GM23338 (cell line): ENCODE results near the gene TGM2. TPM values are rescaled to one million over a fixed set of nuclear protein-coding genes. Genes with fewer than 3 reads are reported as not detected.

ENCODE experiments used
- ATAC-seq: fragments of 200-7000 bp; cut with Tn5 transposase; 3 replicates; pipeline ENCODE4 v1.9.1; 2020
- DNase-seq: peaks from one replicate; pipeline ENCODE4 v3.0.0-alpha.2; 2015; ENCODE audit warnings: low spot score
- H2AFZ ChIP-seq: fragments of 200-600 bp; sonication (generic); 2 replicates; pipeline ENCODE4 v1.8.0; 2016; ENCODE audit warnings: antibody characterized with exemption, mild to moderate bottlenecking, moderate library complexity
- H3F3A ChIP-seq: fragments of 200-600 bp; sonication (generic); replicated peaks from 2 replicates; pipeline ENCODE4 v1.8.0; 2017; ENCODE audit warnings: antibody characterized with exemption, mixed run types, low read depth
- H3K27ac ChIP-seq: fragments of 200-600 bp; sonication (generic); 2 replicates; pipeline ENCODE4 v1.6.1; 2016; ENCODE audit warnings: low read depth
- H3K27me3 ChIP-seq: fragments of 200-600 bp; sonication (generic); 2 replicates; pipeline ENCODE4 v1.8.0; 2016; ENCODE audit warnings: mild to moderate bottlenecking, mixed run types, moderate library complexity; ENCODE audit not compliant: insufficient read depth
- H3K36me3 ChIP-seq: fragments of 200-600 bp; sonication (generic); 2 replicates; pipeline ENCODE4 v1.8.0; 2016; ENCODE audit warnings: mild to moderate bottlenecking; ENCODE audit not compliant: insufficient read depth
- H3K4me1 ChIP-seq: fragments of 200-600 bp; sonication (generic); 2 replicates; pipeline ENCODE4 v1.8.0; 2016; ENCODE audit warnings: mild to moderate bottlenecking, moderate library complexity; ENCODE audit not compliant: insufficient read depth
- H3K4me2 ChIP-seq: fragments of 200-600 bp; sonication (generic); 2 replicates; pipeline ENCODE4 v1.7.1; 2017; ENCODE audit warnings: mixed run types
- H3K4me3 ChIP-seq: fragments of 200-600 bp; sonication (generic); 2 replicates; pipeline ENCODE4 v1.6.1; 2016; ENCODE audit warnings: mixed run types
- H3K79me2 ChIP-seq: fragments of 200-600 bp; sonication (generic); replicated peaks from 2 replicates; pipeline ENCODE4 v1.8.0; 2017; ENCODE audit warnings: mild to moderate bottlenecking; ENCODE audit not compliant: insufficient read depth
- H3K9me2 ChIP-seq: fragments of 200-600 bp; sonication (generic); 2 replicates; pipeline ENCODE4 v1.8.0; 2017; ENCODE audit not compliant: insufficient read depth
- H4K20me1 ChIP-seq: fragments of 200-600 bp; sonication (generic); replicated peaks from 2 replicates; pipeline ENCODE4 v1.8.0; 2017; ENCODE audit warnings: mild to moderate bottlenecking; ENCODE audit not compliant: insufficient read depth
- H3K27ac Mint-ChIP-seq: 2 replicates; pipeline ENCODE4 v1.8.0; 2020; ENCODE audit warnings: inconsistent platforms, mild to moderate bottlenecking, moderate library complexity, mixed read lengths
- H3K27me3 Mint-ChIP-seq: 3 replicates; pipeline ENCODE4 v1.8.0; 2022; ENCODE audit warnings: low read depth, mild to moderate bottlenecking, moderate library complexity, mixed read lengths, inconsistent platforms; ENCODE audit not compliant: insufficient read depth, poor library complexity
- H3K36me3 Mint-ChIP-seq: 3 replicates; pipeline ENCODE4 v1.8.0; 2021; ENCODE audit warnings: low read depth, mild to moderate bottlenecking, inconsistent platforms, moderate library complexity, mixed read lengths
- H3K4me1 Mint-ChIP-seq: 3 replicates; pipeline ENCODE4 v1.8.0; 2020; ENCODE audit warnings: mild to moderate bottlenecking, inconsistent platforms, mixed read lengths
- H3K4me3 Mint-ChIP-seq: 3 replicates; pipeline ENCODE4 v1.8.0; 2021; ENCODE audit warnings: moderate library complexity, mild to moderate bottlenecking, inconsistent platforms, mixed read lengths
- H3K9me3 Mint-ChIP-seq: 3 replicates; pipeline ENCODE4 v1.8.0; 2020; ENCODE audit warnings: moderate library complexity, mild to moderate bottlenecking, inconsistent platforms, mixed read lengths
- CTCF ChIP-seq, 2 experiments: fragments of 200-600 bp in 1 of 2; sonication (generic) in 1 of 2; conservative IDR thresholded peaks; 2 replicates each; pipeline versions ENCODE4 v1.5.1 to v1.6.1; 2016 to 2017; ENCODE audit warnings: antibody characterized with exemption in 2 of 2, low read depth in 2 of 2, mild to moderate bottlenecking in 2 of 2, moderate library complexity in 1 of 2
- EZH2 ChIP-seq: fragments of 200-600 bp; sonication (generic); IDR thresholded peaks from one replicate; pipeline ENCODE4 v1.8.0; 2017; ENCODE audit warnings: antibody characterized with exemption, mild to moderate bottlenecking, low read depth; ENCODE audit not compliant: unreplicated experiment
- NANOG ChIP-seq: IDR thresholded peaks from 2 replicates; pipeline ENCODE4 v1.6.1; 2016; ENCODE audit warnings: antibody characterized with exemption, borderline replicate concordance
- POLR2AphosphoS5 ChIP-seq: IDR thresholded peaks from 2 replicates; pipeline ENCODE4 v1.6.1; 2016; ENCODE audit warnings: antibody characterized with exemption, low read depth
- ZNF462 ChIP-seq: fragments of 250-450 bp; sonication (Bioruptor Pico); IDR thresholded peaks from 2 replicates; pipeline ENCODE4 v1.5.0; 2020; ENCODE audit warnings: mild to moderate bottlenecking, moderate library complexity
- polyA plus RNA-seq: library from polyadenylated mRNA; unstranded; fragments of >200 nt; fragmentation: Nextera tagmentation; extraction: Ambion mirVana; gene quantifications from 2 replicates; pipeline ENCODE4 v1.2.1, GENCODE V29; 2016
- total RNA-seq: library from RNA; depleted of rRNA; stranded (reverse); fragments of >200 nt; shearing (Covaris generic); gene quantifications from 2 replicates; pipeline ENCODE4 v1.2.3, GENCODE V29; 2014

TGM2 gene
- total and polyA plus RNA-seq, 2 experiments from 2014 or later: 0.45 to 1.0 TPM

GRCh38 chr20:38156888-38157634 lies 8.0 kb downstream of the TGM2 start (continued):
- no peak for TF ChIP-seq ZNF462 (CRISPR knock-in tag)
- no peak for TF ChIP-seq CTCF (conservative IDR thresholded peaks at IDR 0.05; ENCODE audit: low read depth in 2 of 2)
- TF ChIP-seq EZH2: no peak
- no peak for TF ChIP-seq POLR2AphosphoS5

- no peak overlapping the region for H2AFZ ChIP-seq
- Mint-ChIP-seq H3K27ac (no peak overlapping the region), H3K9me3 (no peaks in the 10 kb centered on the region), H3K36me3 (no peaks in the 10 kb centered on the region), H3K4me3 (no peak overlapping the region), H3K4me1 (peaks cover 12% of the 10 kb centered on the region), H3K27me3 (peaks cover 6% of the 10 kb centered on the region)
- H3K79me2 ChIP-seq: no peaks in the 10 kb centered on the region
- no peaks in the 10 kb centered on the region; the same call in 1 of the 2 replicates for H3K4me1 ChIP-seq
- no peak overlapping the region for H3K27ac ChIP-seq
- no peak overlapping the region for H3K4me3 ChIP-seq
- ATAC-seq (no peak), DNase-seq (no peak)
- no peak overlapping the region for H3K4me2 ChIP-seq
- H3F3A ChIP-seq: no peaks in the 10 kb centered on the region
- no peaks in the 10 kb centered on the region for H3K27me3 ChIP-seq
- H3K9me2 ChIP-seq: no peaks in the 10 kb centered on the region
- H4K20me1 ChIP-seq: no peaks in the 10 kb centered on the region; the same call in 1 of the 2 replicates
- no peaks in the 10 kb centered on the region for H3K36me3 ChIP-seq
- no peak for TF ChIP-seq CTCF (conservative IDR thresholded peaks at IDR 0.05; ENCODE audit: low read depth in 2 of 2)
- no peak for TF ChIP-seq NANOG
These were observed 8.8 kb downstream of the TGM2 start for GRCh38 chr20:38156280-38156679.
